H1 (cell line): ENCODE data around the gene RUFY3.
"Not testable (repeated sequence)": the region's sequence is repeated elsewhere in the genome, so short reads cannot be mapped to it uniquely, and the experiment has no call there.

Experiments used
- BRCA1 ChIP-seq: IDR thresholded peaks from 2 replicates; pipeline ENCODE4 v1.6.1; 2012; ENCODE audit warnings: low read depth, low read length, improper control_type of control experiment
- CEBPB ChIP-seq: IDR thresholded peaks from 2 replicates; pipeline ENCODE4 v1.6.1; 2012; ENCODE audit warnings: low read depth, low read length
- CHD2 ChIP-seq: IDR thresholded peaks from 2 replicates; pipeline ENCODE4 v1.6.1; 2012; ENCODE audit warnings: low read length, improper control_type of control experiment
- EP300 ChIP-seq, 2 experiments: IDR thresholded peaks; 1 replicate in 1 of 2; 2 replicates in 1 of 2; pipeline ENCODE4 v1.6.1; 2011 to 2012; ENCODE audit warnings: low read depth in 2 of 2, low read length in 2 of 2, mild to moderate bottlenecking in 2 of 2, borderline replicate concordance in 1 of 2, inconsistent platforms in 1 of 2, moderate library complexity in 1 of 2
- EZH2 ChIP-seq: fragments of 200-600 bp; sonication (generic); IDR thresholded peaks from 2 replicates; pipeline ENCODE4 v1.7.1; 2012; ENCODE audit warnings: low read depth, mild to moderate bottlenecking, moderate library complexity, low read length, inconsistent platforms; ENCODE audit not compliant: severe bottlenecking
- GABPA ChIP-seq: IDR thresholded peaks from 2 replicates; pipeline ENCODE4 v1.6.1; 2011; ENCODE audit warnings: mild to moderate bottlenecking, low read length, moderate library complexity, borderline replicate concordance; ENCODE audit not compliant: insufficient read depth
- MAFK ChIP-seq: IDR thresholded peaks from 2 replicates; pipeline ENCODE4 v1.6.1; 2012; ENCODE audit warnings: low read depth, mild to moderate bottlenecking, improper control_type of control experiment, low read length
- NRF1 ChIP-seq: IDR thresholded peaks from 2 replicates; pipeline ENCODE4 v1.6.1; 2011; ENCODE audit warnings: mild to moderate bottlenecking, low read depth, low read length, improper control_type of control experiment
- POLR2A ChIP-seq, 2 experiments: IDR thresholded peaks; 1 replicate in 1 of 2; 2 replicates in 1 of 2; pipeline ENCODE4 v1.6.1; 2011; ENCODE audit warnings: low read depth in 2 of 2, low read length in 2 of 2, mild to moderate bottlenecking in 2 of 2; ENCODE audit errors: control extremely low read depth in 1 of 2
- SIN3A ChIP-seq, 2 experiments: IDR thresholded peaks in 1 of 2; conservative IDR thresholded peaks in 1 of 2; 2 replicates each; pipeline ENCODE4 v1.6.1; 2011 to 2012; ENCODE audit warnings: low read length in 2 of 2, improper control_type of control experiment in 1 of 2, low read depth in 1 of 2, mild to moderate bottlenecking in 1 of 2
- YY1 ChIP-seq: IDR thresholded peaks from 2 replicates; pipeline ENCODE4 v1.6.1; 2011; ENCODE audit warnings: low read depth, mild to moderate bottlenecking, low read length
- TF ChIP-seq, protein P1 (sequence below), 3 experiments: IDR thresholded peaks; 1 replicate in 2 of 3; 2 replicates in 1 of 3; pipeline versions ENCODE4 v1.5.1 to v1.6.1; 2011; ENCODE audit warnings: low read length in 3 of 3, mild to moderate bottlenecking in 3 of 3, inconsistent platforms in 2 of 3, low read depth in 1 of 3, moderate library complexity in 1 of 3; ENCODE audit not compliant: insufficient read depth in 1 of 3; ENCODE audit errors: control extremely low read depth in 1 of 3
- TF ChIP-seq, protein P2 (sequence below): fragments of 300-600 bp; sonication (generic); IDR thresholded peaks from 2 replicates; pipeline ENCODE4 v1.7.1; 2012; ENCODE audit warnings: low read length, moderate library complexity, mild to moderate bottlenecking, inconsistent platforms; ENCODE audit not compliant: insufficient replicate concordance

DNA sequence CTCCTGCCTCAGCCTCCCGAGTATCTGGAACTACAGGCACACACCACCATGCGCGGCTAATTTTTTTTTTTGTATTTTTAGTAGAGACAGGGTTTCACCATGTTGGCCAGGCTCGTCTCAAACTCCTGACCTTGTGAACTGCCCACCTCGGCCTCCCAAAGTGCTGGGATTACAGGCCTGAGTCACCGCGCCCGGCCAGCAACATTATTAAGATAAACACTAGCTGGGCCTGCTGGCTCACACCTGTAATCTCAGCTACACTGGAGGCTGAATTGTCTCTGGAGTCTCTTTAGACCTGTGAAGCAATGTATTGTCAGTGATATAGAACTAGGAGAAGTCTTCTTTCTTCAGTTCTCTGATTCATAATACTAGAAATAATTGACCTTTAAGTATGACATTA, 23.3 kb upstream of the RUFY3 start:
- not testable (repeated sequence) for TF ChIP-seq YY1; MAFK; SIN3A (conservative IDR thresholded peaks at IDR 0.05 in 1 of 2, IDR thresholded peaks at IDR 0.05 in 1 of 2; ENCODE audit: low read depth in 1 of 2, low read length in 2 of 2); EZH2; GABPA; BRCA1; NRF1; CEBPB; POLR2A (IDR thresholded peaks at IDR 0.05; ENCODE audit: control extremely low read depth in 1 of 2, low read depth in 2 of 2, low read length in 2 of 2); CHD2; EP300 (IDR thresholded peaks at IDR 0.05; ENCODE audit: borderline replicate concordance in 1 of 2, low read depth in 2 of 2, low read length in 2 of 2)
- TF ChIP-seq, protein P1, sequence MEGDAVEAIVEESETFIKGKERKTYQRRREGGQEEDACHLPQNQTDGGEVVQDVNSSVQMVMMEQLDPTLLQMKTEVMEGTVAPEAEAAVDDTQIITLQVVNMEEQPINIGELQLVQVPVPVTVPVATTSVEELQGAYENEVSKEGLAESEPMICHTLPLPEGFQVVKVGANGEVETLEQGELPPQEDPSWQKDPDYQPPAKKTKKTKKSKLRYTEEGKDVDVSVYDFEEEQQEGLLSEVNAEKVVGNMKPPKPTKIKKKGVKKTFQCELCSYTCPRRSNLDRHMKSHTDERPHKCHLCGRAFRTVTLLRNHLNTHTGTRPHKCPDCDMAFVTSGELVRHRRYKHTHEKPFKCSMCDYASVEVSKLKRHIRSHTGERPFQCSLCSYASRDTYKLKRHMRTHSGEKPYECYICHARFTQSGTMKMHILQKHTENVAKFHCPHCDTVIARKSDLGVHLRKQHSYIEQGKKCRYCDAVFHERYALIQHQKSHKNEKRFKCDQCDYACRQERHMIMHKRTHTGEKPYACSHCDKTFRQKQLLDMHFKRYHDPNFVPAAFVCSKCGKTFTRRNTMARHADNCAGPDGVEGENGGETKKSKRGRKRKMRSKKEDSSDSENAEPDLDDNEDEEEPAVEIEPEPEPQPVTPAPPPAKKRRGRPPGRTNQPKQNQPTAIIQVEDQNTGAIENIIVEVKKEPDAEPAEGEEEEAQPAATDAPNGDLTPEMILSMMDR (IDR thresholded peaks at IDR 0.05; ENCODE audit: control extremely low read depth in 1 of 3, insufficient read depth in 1 of 3, low read depth in 1 of 3, low read length in 3 of 3), result not testable (repeated sequence)
- TF ChIP-seq, protein P2, sequence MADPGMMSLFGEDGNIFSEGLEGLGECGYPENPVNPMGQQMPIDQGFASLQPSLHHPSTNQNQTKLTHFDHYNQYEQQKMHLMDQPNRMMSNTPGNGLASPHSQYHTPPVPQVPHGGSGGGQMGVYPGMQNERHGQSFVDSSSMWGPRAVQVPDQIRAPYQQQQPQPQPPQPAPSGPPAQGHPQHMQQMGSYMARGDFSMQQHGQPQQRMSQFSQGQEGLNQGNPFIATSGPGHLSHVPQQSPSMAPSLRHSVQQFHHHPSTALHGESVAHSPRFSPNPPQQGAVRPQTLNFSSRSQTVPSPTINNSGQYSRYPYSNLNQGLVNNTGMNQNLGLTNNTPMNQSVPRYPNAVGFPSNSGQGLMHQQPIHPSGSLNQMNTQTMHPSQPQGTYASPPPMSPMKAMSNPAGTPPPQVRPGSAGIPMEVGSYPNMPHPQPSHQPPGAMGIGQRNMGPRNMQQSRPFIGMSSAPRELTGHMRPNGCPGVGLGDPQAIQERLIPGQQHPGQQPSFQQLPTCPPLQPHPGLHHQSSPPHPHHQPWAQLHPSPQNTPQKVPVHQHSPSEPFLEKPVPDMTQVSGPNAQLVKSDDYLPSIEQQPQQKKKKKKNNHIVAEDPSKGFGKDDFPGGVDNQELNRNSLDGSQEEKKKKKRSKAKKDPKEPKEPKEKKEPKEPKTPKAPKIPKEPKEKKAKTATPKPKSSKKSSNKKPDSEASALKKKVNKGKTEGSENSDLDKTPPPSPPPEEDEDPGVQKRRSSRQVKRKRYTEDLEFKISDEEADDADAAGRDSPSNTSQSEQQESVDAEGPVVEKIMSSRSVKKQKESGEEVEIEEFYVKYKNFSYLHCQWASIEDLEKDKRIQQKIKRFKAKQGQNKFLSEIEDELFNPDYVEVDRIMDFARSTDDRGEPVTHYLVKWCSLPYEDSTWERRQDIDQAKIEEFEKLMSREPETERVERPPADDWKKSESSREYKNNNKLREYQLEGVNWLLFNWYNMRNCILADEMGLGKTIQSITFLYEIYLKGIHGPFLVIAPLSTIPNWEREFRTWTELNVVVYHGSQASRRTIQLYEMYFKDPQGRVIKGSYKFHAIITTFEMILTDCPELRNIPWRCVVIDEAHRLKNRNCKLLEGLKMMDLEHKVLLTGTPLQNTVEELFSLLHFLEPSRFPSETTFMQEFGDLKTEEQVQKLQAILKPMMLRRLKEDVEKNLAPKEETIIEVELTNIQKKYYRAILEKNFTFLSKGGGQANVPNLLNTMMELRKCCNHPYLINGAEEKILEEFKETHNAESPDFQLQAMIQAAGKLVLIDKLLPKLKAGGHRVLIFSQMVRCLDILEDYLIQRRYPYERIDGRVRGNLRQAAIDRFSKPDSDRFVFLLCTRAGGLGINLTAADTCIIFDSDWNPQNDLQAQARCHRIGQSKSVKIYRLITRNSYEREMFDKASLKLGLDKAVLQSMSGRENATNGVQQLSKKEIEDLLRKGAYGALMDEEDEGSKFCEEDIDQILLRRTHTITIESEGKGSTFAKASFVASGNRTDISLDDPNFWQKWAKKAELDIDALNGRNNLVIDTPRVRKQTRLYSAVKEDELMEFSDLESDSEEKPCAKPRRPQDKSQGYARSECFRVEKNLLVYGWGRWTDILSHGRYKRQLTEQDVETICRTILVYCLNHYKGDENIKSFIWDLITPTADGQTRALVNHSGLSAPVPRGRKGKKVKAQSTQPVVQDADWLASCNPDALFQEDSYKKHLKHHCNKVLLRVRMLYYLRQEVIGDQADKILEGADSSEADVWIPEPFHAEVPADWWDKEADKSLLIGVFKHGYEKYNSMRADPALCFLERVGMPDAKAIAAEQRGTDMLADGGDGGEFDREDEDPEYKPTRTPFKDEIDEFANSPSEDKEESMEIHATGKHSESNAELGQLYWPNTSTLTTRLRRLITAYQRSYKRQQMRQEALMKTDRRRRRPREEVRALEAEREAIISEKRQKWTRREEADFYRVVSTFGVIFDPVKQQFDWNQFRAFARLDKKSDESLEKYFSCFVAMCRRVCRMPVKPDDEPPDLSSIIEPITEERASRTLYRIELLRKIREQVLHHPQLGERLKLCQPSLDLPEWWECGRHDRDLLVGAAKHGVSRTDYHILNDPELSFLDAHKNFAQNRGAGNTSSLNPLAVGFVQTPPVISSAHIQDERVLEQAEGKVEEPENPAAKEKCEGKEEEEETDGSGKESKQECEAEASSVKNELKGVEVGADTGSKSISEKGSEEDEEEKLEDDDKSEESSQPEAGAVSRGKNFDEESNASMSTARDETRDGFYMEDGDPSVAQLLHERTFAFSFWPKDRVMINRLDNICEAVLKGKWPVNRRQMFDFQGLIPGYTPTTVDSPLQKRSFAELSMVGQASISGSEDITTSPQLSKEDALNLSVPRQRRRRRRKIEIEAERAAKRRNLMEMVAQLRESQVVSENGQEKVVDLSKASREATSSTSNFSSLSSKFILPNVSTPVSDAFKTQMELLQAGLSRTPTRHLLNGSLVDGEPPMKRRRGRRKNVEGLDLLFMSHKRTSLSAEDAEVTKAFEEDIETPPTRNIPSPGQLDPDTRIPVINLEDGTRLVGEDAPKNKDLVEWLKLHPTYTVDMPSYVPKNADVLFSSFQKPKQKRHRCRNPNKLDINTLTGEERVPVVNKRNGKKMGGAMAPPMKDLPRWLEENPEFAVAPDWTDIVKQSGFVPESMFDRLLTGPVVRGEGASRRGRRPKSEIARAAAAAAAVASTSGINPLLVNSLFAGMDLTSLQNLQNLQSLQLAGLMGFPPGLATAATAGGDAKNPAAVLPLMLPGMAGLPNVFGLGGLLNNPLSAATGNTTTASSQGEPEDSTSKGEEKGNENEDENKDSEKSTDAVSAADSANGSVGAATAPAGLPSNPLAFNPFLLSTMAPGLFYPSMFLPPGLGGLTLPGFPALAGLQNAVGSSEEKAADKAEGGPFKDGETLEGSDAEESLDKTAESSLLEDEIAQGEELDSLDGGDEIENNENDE, result not testable (repeated sequence)
